Measurements from ENCODE around the gene THSD7B. TPM values are rescaled to one million over a fixed set of nuclear protein-coding genes. Genes with fewer than 3 reads are reported as not detected.

The THSD7B gene
- total and polyA plus RNA-seq, 2 of the 13 experiments (the other 11 are each of a cell fraction or from before 2014, with no cell fraction given) = 0.02 TPM; not detected in 1

- H3K9me3 ChIP-seq (ENCODE audit: low read length) = no peaks in the 10 kb centered on the region
- no peak overlapping the region for H3K4me3 ChIP-seq (replicated peaks in 1 of 3; ENCODE audit: insufficient read depth in 1 of 3, low read depth in 2 of 3, low read length in 3 of 3)
- ChIA-PET POLR2A (no interaction called here), CTCF (ENCODE audit: low intra/inter-chr PET ratio, low total read pairs) (no interaction called here)
- no peak overlapping the region for H3K9ac ChIP-seq (ENCODE audit: insufficient read depth, low read depth, low read length)
- no peaks in the 10 kb centered on the region for H3K36me3 ChIP-seq (replicated peaks in 1 of 2; ENCODE audit: control insufficient read depth in 1 of 2, insufficient read depth in 2 of 2, low read length in 2 of 2)
- H3K79me2 ChIP-seq (ENCODE audit: insufficient read depth, low read length) = no peaks in the 10 kb centered on the region
- BruUV-seq (replicated peaks) = no TSS peak
- DNase-seq (ENCODE audit: low spot score) (no peak), ATAC-seq (no peak), FAIRE-seq (no peak)
- H4K20me1 ChIP-seq (ENCODE audit: insufficient read depth, low read length) = no peaks in the 10 kb centered on the region
- H3K4me2 ChIP-seq (ENCODE audit: low read depth, low read length) = no peak overlapping the region
- 3% methylated on average over 2 of the region's 2 CpGs for WGBS (ENCODE audit: low lambda C conversion rate)
- no peaks in the 10 kb centered on the region for H3K4me1 ChIP-seq (ENCODE audit: insufficient read depth, low read length)
- TF ChIP-seq DRAP1 (CRISPR knock-in tag; IDR thresholded peaks at IDR 0.05) (no peak), NFYC (CRISPR knock-in tag; IDR thresholded peaks at IDR 0.05) (no peak), ZFP82 (CRISPR knock-in tag; IDR thresholded peaks at IDR 0.05; ENCODE audit: borderline replicate concordance) (no peak), DR1 (CRISPR knock-in tag; IDR thresholded peaks at IDR 0.05) (no peak), ZFP36 (IDR thresholded peaks at IDR 0.05; ENCODE audit: borderline replicate concordance, low read depth, low read length, partially characterized antibody) (no peak), NFKBIZ (CRISPR knock-in tag; IDR thresholded peaks at IDR 0.05) (no peak), ZNF781 (CRISPR knock-in tag; IDR thresholded peaks at IDR 0.05; ENCODE audit: borderline replicate concordance, not compliant biosample characterization) (no peak), FOSL2 (CRISPR knock-in tag; IDR thresholded peaks at IDR 0.05) (no peak), JUND (CRISPR knock-in tag; IDR thresholded peaks at IDR 0.05) (no peak)
- in situ Hi-C loops (cut with HindIII; ENCODE audit: extremely low pct_ligation_motif_present, low pct_unique_long_range_greater_than_20kb) (no loop called here), intact Hi-C loops (cut with micrococcal nuclease; ENCODE audit: unreplicated experiment) (no loop called here)
- H2AFZ ChIP-seq (ENCODE audit: low read length) = no peak overlapping the region
- no peak overlapping the region for H3K27ac ChIP-seq (ENCODE audit: extremely low read length, insufficient read depth, low read length)
- H3K27me3 ChIP-seq (ENCODE audit: control insufficient read depth in 1 of 2, insufficient read depth in 2 of 2, low read length in 2 of 2) = no peaks in the 10 kb centered on the region
These were observed 879.4 kb downstream of the THSD7B start for GRCh38 chr2:137644731-137645130.

GRCh38 chr2:137654046-137654445 lies 888.7 kb downstream of the THSD7B start:
- DNase-seq (ENCODE audit: low spot score) (no peak), ATAC-seq (no peak), FAIRE-seq (no peak)
- Histone ChIP-seq H3K27me3 (ENCODE audit: control insufficient read depth in 1 of 2, insufficient read depth in 2 of 2, low read length in 2 of 2) (no peaks in the 10 kb centered on the region), H3K9ac (ENCODE audit: insufficient read depth, low read depth, low read length) (no peak overlapping the region), H3K27ac (ENCODE audit: extremely low read length, insufficient read depth, low read length) (no peak overlapping the region), H4K20me1 (ENCODE audit: insufficient read depth, low read length) (no peaks in the 10 kb centered on the region), H3K4me1 (ENCODE audit: insufficient read depth, low read length) (no peaks in the 10 kb centered on the region), H3K36me3 (replicated peaks in 1 of 2; ENCODE audit: control insufficient read depth in 1 of 2, insufficient read depth in 2 of 2, low read length in 2 of 2) (no peaks in the 10 kb centered on the region), H3K79me2 (ENCODE audit: insufficient read depth, low read length) (no peaks in the 10 kb centered on the region), H3K9me3 (ENCODE audit: low read length) (no peaks in the 10 kb centered on the region), H3K4me3 (replicated peaks in 1 of 3; ENCODE audit: insufficient read depth in 1 of 3, low read depth in 2 of 3, low read length in 3 of 3) (no peak overlapping the region), H3K4me2 (ENCODE audit: low read depth, low read length) (no peak overlapping the region), H2AFZ (ENCODE audit: low read length) (no peak overlapping the region)
- ChIA-PET CTCF (ENCODE audit: low intra/inter-chr PET ratio, low total read pairs) (no interaction called here), POLR2A (no interaction called here)
- no TSS peak for BruUV-seq (replicated peaks)
- intact Hi-C loops (cut with micrococcal nuclease; ENCODE audit: unreplicated experiment) (no loop called here), in situ Hi-C loops (cut with HindIII; ENCODE audit: extremely low pct_ligation_motif_present, low pct_unique_long_range_greater_than_20kb) (no loop called here)
- 0% methylated on average over 2 of the region's 2 CpGs for WGBS (ENCODE audit: low lambda C conversion rate)
- TF ChIP-seq ZNF670 (CRISPR knock-in tag; IDR thresholded peaks at IDR 0.05; ENCODE audit: borderline replicate concordance) = no peak
- TF ChIP-seq ZNF710 (CRISPR knock-in tag; IDR thresholded peaks at IDR 0.05; ENCODE audit: borderline replicate concordance) = no peak
- no peak for TF ChIP-seq POGZ (CRISPR knock-in tag; IDR thresholded peaks at IDR 0.05)
- no peak for TF ChIP-seq ZNF180 (CRISPR knock-in tag; IDR thresholded peaks at IDR 0.05; ENCODE audit: borderline replicate concordance, low read depth)
- TF ChIP-seq, protein P1, sequence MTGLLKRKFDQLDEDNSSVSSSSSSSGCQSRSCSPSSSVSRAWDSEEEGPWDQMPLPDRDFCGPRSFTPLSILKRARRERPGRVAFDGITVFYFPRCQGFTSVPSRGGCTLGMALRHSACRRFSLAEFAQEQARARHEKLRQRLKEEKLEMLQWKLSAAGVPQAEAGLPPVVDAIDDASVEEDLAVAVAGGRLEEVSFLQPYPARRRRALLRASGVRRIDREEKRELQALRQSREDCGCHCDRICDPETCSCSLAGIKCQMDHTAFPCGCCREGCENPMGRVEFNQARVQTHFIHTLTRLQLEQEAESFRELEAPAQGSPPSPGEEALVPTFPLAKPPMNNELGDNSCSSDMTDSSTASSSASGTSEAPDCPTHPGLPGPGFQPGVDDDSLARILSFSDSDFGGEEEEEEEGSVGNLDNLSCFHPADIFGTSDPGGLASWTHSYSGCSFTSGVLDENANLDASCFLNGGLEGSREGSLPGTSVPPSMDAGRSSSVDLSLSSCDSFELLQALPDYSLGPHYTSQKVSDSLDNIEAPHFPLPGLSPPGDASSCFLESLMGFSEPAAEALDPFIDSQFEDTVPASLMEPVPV (CRISPR knock-in tag; IDR thresholded peaks at IDR 0.05) = no peak
- TF ChIP-seq, protein P2, sequence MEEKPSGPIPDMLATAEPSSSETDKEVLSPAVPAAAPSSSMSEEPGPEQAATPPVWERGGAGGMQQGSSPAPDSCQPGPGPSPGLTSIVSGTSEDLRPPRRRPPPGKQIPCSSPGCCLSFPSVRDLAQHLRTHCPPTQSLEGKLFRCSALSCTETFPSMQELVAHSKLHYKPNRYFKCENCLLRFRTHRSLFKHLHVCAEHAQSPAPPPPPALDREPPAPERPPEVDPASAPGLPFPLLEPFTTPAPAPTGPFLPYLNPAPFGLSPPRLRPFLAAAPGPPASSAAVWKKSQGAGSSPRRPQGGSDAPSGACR (CRISPR knock-in tag; IDR thresholded peaks at IDR 0.05) = no peak

Data from HepG2 (cell line).